H1 (cell line): ENCODE results near the gene UBE2J1.

ENCODE experiments used
- CTCF ChIP-seq, 3 experiments: IDR thresholded peaks; 1 replicate in 2 of 3; 2 replicates in 1 of 3; pipeline versions ENCODE4 v1.5.1 to v1.6.1; 2011; ENCODE audit warnings: low read length in 3 of 3, mild to moderate bottlenecking in 3 of 3, inconsistent platforms in 2 of 3, low read depth in 1 of 3, moderate library complexity in 1 of 3; ENCODE audit not compliant: insufficient read depth in 1 of 3; ENCODE audit errors: control extremely low read depth in 1 of 3
- GABPA ChIP-seq: IDR thresholded peaks from 2 replicates; pipeline ENCODE4 v1.6.1; 2011; ENCODE audit warnings: mild to moderate bottlenecking, low read length, moderate library complexity, borderline replicate concordance; ENCODE audit not compliant: insufficient read depth
- KDM5A ChIP-seq: fragments of 200-600 bp; IDR thresholded peaks from 2 replicates; pipeline ENCODE4 v1.7.1; 2012; ENCODE audit warnings: mild to moderate bottlenecking, low read length, inconsistent platforms, mixed read lengths
- SIN3A ChIP-seq, 2 experiments: IDR thresholded peaks in 1 of 2; conservative IDR thresholded peaks in 1 of 2; 2 replicates each; pipeline ENCODE4 v1.6.1; 2011 to 2012; ENCODE audit warnings: low read length in 2 of 2, improper control_type of control experiment in 1 of 2, low read depth in 1 of 2, mild to moderate bottlenecking in 1 of 2
- SRF ChIP-seq: IDR thresholded peaks from 2 replicates; pipeline ENCODE4 v1.6.1; 2011; ENCODE audit warnings: mild to moderate bottlenecking, low read depth, low read length, moderate library complexity
- TEAD4 ChIP-seq: IDR thresholded peaks from 2 replicates; pipeline ENCODE4 v1.6.1; 2012; ENCODE audit warnings: low read depth, low read length, inconsistent platforms, mixed read lengths
- USF2 ChIP-seq: IDR thresholded peaks from 2 replicates; pipeline ENCODE4 v1.6.1; 2011; ENCODE audit warnings: low read length, improper control_type of control experiment

GRCh38 chr6:89317067-89317466 is 35.5 kb downstream of the UBE2J1 start:
- TF ChIP-seq TEAD4: no peak
- no peak for TF ChIP-seq GABPA
- no peak for TF ChIP-seq CTCF (IDR thresholded peaks at IDR 0.05; ENCODE audit: control extremely low read depth in 1 of 3, insufficient read depth in 1 of 3, low read depth in 1 of 3, low read length in 3 of 3)
- no peak for TF ChIP-seq USF2
- no peak for TF ChIP-seq SIN3A (conservative IDR thresholded peaks at IDR 0.05 in 1 of 2, IDR thresholded peaks at IDR 0.05 in 1 of 2; ENCODE audit: low read depth in 1 of 2, low read length in 2 of 2)
- no peak for TF ChIP-seq KDM5A
- TF ChIP-seq SRF: no peak
